Measurements from ENCODE around the gene ANK3.

- no peak for TF ChIP-seq CTCF (conservative IDR thresholded peaks at IDR 0.05; ENCODE audit: low read depth in 2 of 2)
- TF ChIP-seq POLR2AphosphoS5 (IDR thresholded peaks at IDR 0.05; ENCODE audit: low read depth), result no peak
Measured at GRCh38 chr10:59993931-59994330, 395.7 kb downstream of the ANK3 start.

Measured in GM23338 (cell line).